Superior temporal gyrus (tissue), 1 donor: ENCODE measurements around the gene MEDAG.

Experiments used
- DNase-seq: peaks from one replicate; pipeline ENCODE4 v3.0.0-alpha.2; 2016; ENCODE audit errors: extremely low spot score

The MEDAG gene

GRCh38 chr13:30872685-30873461, 33.2 kb upstream of the MEDAG start:
- peak; percentile 50 for DNase-seq

- no peak for DNase-seq
Measured at GRCh38 chr13:30873499-30873898, 32.6 kb upstream of the MEDAG start.

GRCh38 chr13:30874111-30874510, 32.0 kb upstream of the MEDAG start:
- no peak for DNase-seq

GRCh38 chr13:30874561-30874960, 31.5 kb upstream of the MEDAG start:
- no peak for DNase-seq

GRCh38 chr13:30877335-30877734, 28.7 kb upstream of the MEDAG start:
- no peak for DNase-seq

GRCh38 chr13:30880151-30880855, 25.8 kb upstream of the MEDAG start:
- DNase-seq, result no peak

- DNase-seq, result no peak
Measured at GRCh38 chr13:30880856-30881155, 25.3 kb upstream of the MEDAG start.

GRCh38 chr13:30881191-30881651, 24.9 kb upstream of the MEDAG start:
- no peak for DNase-seq

GRCh38 chr13:30882026-30882850, 23.8 kb upstream of the MEDAG start:
- no peak for DNase-seq

GRCh38 chr13:30882996-30883766, 22.9 kb upstream of the MEDAG start:
- DNase-seq, result no peak

- no peak for DNase-seq
Measured at GRCh38 chr13:30884543-30884942, 21.5 kb upstream of the MEDAG start.

- DNase-seq, result no peak
Measured at GRCh38 chr13:30889196-30889690, 16.8 kb upstream of the MEDAG start.

GRCh38 chr13:30892966-30893365, 13.1 kb upstream of the MEDAG start:
- no peak for DNase-seq

GRCh38 chr13:30895773-30896172, 10.3 kb upstream of the MEDAG start:
- no peak for DNase-seq

- no peak for DNase-seq
Measured at GRCh38 chr13:30898070-30898469, 8.0 kb upstream of the MEDAG start.

- DNase-seq, result peak; percentile 35
Measured at GRCh38 chr13:30898678-30899241, 7.3 kb upstream of the MEDAG start.

- DNase-seq, result no peak
Measured at GRCh38 chr13:30900436-30900835, 5.6 kb upstream of the MEDAG start.

- no peak for DNase-seq
Measured at GRCh38 chr13:30900952-30901749, 4.9 kb upstream of the MEDAG start.

GRCh38 chr13:30904043-30904442, 2.0 kb upstream of the MEDAG start:
- DNase-seq, result no peak

GRCh38 chr13:30906411-30907051, 460 bp downstream of the MEDAG start:
- no peak for DNase-seq
